Adrenal gland (tissue), 5 donors: ENCODE measurements around the gene LAG3.

Source experiments
- CTCF ChIP-seq, 6 experiments: fragments of 450-650 bp in 4 of 6; fragments of 200-600 bp in 2 of 6; sonication (generic) in 1 of 6; IDR thresholded peaks; 1 replicate in 5 of 6; 2 replicates in 1 of 6; pipeline versions ENCODE4 v1.5.1 to v1.8.0; 2016 to 2021; ENCODE audit warnings: antibody characterized with exemption in 6 of 6, mild to moderate bottlenecking in 2 of 6, moderate library complexity in 1 of 6
- POLR2A ChIP-seq, 2 donors: fragments of 450-650 bp; IDR thresholded peaks; one replicate each; pipeline ENCODE4 v1.6.1; 2017; ENCODE audit warnings: antibody characterized with exemption in 2 of 2, mild to moderate bottlenecking in 2 of 2, moderate library complexity in 1 of 2
- donor health status: DM: no; HTN: no; CAD: no.

GRCh38 chr12:6722863-6723262, 49.5 kb upstream of the LAG3 start:
- TF ChIP-seq CTCF (IDR thresholded peaks at IDR 0.05) (no peak), POLR2A (IDR thresholded peaks at IDR 0.05) (no peak)
